Measurements from ENCODE around the gene SHLD3.

DNA sequence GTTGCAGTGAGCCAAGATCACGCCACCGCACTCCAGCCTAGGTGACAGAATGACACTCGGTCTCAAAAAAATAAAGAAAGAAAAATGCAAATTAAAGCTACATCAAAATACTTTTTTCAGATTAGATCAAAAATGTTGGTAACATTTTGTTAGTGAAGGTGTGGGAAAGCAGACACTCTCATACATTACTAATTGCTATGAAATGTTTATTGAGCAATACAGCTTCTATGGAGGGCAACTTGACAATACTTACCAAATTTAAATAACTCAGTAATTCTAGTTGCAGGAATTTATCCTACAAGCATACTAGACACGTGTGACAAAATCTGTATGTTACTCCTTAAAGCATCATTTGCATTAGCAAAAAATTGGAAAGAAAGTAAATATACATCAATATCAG, 4.8 kb upstream of the SHLD3 start:
- TF ChIP-seq, protein P1, sequence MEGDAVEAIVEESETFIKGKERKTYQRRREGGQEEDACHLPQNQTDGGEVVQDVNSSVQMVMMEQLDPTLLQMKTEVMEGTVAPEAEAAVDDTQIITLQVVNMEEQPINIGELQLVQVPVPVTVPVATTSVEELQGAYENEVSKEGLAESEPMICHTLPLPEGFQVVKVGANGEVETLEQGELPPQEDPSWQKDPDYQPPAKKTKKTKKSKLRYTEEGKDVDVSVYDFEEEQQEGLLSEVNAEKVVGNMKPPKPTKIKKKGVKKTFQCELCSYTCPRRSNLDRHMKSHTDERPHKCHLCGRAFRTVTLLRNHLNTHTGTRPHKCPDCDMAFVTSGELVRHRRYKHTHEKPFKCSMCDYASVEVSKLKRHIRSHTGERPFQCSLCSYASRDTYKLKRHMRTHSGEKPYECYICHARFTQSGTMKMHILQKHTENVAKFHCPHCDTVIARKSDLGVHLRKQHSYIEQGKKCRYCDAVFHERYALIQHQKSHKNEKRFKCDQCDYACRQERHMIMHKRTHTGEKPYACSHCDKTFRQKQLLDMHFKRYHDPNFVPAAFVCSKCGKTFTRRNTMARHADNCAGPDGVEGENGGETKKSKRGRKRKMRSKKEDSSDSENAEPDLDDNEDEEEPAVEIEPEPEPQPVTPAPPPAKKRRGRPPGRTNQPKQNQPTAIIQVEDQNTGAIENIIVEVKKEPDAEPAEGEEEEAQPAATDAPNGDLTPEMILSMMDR (IDR thresholded peaks at IDR 0.05) = no peak
- TF ChIP-seq POLR2A (IDR thresholded peaks at IDR 0.05) = no peak
- no peak for TF ChIP-seq POLR2AphosphoS5 (IDR thresholded peaks at IDR 0.05)
